Hindlimb muscle (tissue), 1 donor: Measurements from ENCODE around the gene PLAU. TPM values are rescaled to one million over a fixed set of nuclear protein-coding genes. Genes with fewer than 3 reads are reported as not detected.
"Not testable (repeated sequence)": the region's sequence is repeated elsewhere in the genome, so short reads cannot be mapped to it uniquely, and the experiment has no call there.

Experiments used
- DNase-seq: peaks from one replicate; pipeline ENCODE4 v3.0.0-alpha.2; 2013
- polyA plus RNA-seq: library from polyadenylated mRNA; unstranded; fragments of 120-200 nt; gene quantifications from one replicate; pipeline ENCODE4 v1.2.1, GENCODE V29; 2013; ENCODE audit not compliant: insufficient read length

The PLAU gene
- polyA plus RNA-seq, 1 donor, result 32.5 TPM

DNA sequence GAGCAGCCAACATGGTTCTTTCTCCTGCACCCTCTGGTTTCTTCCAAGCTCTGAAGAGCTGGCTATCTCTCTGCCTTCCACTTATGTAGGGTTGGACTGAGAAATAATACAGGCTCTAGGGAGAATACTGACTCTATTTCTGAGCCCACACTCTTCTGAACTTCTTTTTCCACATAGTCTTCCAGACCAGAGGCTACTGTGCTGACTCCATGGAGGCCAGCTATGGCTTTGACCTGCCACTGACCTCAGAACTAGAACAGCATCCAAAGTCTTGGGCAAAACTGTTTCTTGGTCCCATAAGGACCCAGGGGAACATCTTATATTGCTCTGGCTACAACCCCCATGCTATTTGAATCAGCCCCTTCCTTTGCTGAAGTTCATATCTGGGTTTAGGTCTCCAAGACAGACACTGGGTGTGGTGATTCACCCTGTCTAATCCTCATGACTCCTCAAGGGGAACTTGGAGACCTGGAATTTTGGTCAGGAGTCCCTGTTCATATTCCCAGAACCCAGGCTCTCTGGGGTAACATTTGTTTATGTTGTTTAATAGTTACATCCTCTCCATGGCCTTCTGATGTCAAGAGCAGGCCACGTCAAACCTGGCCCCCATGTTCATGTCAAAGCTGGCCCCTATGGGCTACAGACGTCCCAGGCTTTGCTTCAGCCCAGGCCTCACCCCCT is 12.1 kb upstream of the PLAU start:
- DNase-seq, result no peak

GRCh38 chr10:73899423-73899822 is 11.5 kb upstream of the PLAU start:
- no peak for DNase-seq

DNA sequence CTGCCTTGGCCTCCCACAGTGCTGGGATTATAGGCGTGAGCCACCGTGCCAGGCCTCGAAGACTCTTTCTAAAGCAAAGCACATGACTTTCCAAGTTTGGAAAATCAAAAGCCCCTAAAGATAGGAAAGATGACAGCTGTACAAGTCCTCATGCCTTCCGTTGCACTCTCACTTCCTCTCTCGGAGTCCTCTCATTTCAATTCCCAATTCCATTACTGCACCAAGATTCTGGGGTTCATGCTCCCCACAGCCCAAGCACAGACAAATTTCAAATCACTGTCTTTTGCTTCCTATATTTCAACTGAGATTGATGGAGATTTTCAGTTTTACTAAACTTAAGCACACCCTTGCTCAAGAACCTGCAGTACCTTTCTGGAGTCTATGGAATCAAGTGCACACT is 10.9 kb upstream of the PLAU start:
- no peak for DNase-seq

DNA sequence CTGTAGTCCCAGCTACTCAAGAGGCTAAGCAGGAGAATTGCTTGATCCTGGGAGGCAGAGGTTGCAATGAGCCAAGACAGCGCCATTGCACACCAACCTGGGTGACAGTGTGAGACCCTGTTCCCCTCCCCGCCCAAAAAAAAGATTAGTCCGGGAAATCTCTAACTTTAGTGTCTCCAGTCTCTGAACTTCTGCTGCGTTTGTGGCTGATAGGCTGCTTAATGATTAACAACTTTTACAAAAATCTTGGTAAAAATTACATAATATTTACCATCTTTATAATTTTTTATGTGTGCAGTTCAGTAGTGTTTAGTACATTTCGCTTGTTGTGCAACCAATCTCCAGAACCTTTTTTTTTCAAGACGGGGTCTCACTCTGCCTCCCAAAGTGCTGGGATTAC is 9.7 kb upstream of the PLAU start:
- DNase-seq, result no peak

DNA sequence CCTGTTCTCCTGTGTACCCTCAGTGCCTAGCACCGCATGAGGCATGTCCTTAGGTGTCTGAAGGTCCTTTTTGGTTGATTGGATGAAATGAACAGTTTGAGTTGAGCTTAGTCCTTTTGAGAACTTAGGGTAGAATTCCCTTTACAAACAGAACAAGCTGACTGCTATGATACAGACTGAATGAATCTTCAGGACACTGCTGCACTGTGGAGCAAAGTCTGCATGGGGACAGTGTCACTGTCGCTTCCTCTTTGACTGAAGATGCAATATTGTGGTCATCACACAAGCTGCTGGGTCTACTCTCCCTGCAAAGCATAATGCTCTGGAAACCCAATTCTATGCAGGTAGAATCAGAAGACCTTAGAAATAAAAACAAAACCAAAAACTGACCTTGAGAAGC is 8.6 kb upstream of the PLAU start:
- no peak for DNase-seq

DNA sequence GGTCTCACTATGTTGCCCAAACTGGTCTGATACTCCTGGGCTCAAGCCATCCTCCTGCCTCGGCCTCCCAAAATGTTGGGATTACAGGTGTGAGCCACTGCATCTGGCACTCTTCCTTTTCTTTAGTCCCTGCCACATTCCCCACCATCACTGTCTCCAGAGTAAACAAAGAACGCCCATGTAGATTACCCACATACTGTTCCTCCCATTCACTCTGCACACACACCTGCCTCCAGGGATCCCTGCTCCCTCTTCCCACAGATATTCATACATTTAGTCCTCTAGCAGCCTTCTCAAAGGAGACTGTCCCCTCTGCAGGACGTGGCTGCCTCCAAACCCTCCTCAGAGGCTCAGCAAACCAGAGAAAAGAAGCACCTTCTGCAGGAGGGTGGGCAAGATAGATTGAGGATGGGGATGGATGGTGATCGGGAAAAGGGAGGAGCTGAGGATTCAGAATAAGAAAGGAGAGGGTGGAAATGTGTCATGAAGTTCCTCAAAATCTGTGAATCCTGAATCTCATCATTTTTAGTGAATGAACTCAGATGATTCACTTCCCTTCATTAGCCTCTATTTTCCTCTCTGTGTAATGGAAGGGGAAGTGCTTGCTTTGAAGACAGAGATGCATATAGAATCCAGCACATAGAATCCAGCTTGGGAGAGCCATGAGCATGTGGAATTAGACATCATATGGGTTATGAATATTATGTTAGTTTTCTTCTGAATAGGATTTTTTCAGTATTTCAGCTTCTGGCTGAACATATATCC is 5.5 kb upstream of the PLAU start:
- DNase-seq, result no peak

- DNase-seq, result peak; percentile 86
Observed at GRCh38 chr10:73906524-73907447, 4.1 kb upstream of the PLAU start.

GRCh38 chr10:73907841-73908517 is 3.0 kb upstream of the PLAU start:
- DNase-seq, result no peak

DNA sequence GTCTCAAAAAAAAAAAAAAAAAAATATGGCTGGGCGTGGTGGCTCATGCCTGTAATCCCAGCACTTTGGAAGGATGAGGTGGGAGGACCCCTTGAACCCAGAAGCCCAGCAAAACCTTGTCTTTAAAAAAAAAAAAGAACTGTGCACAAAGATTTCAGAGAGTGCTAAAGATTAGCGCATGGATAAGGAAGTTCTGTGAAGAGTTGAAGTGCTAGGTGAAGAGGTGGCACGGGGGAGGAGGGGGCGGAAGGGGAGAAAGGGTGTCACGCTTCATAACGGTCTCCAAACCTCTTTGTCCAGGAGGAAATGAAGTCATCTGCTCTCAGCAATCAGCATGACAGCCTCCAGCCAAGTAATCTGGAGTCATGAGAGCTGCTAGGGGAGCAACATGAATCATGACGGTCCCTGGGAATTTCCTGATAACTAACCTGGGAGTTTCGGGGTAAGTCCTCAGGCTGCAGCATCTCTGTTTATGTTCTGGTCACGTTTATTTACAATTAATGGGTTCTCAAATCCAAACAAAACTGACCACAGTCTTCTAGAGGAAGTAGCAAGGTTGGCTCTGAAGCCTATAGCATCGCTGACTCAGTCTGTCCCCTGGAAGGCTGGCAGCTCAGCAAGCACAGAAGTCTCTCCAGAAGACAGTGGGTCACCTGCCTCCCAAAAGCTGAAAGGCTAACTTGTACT is 1.9 kb upstream of the PLAU start:
- no peak for DNase-seq

GRCh38 chr10:73909540-73910115 is 1.3 kb upstream of the PLAU start:
- DNase-seq, result no peak

- no peak for DNase-seq
Observed at GRCh38 chr10:73910401-73910763, 550 bp upstream of the PLAU start.

- no peak for DNase-seq
Observed at GRCh38 chr10:73911553-73912004, 647 bp downstream of the PLAU start.

- no peak for DNase-seq
Observed at GRCh38 chr10:73914036-73914435, 3.1 kb downstream of the PLAU start.

DNA sequence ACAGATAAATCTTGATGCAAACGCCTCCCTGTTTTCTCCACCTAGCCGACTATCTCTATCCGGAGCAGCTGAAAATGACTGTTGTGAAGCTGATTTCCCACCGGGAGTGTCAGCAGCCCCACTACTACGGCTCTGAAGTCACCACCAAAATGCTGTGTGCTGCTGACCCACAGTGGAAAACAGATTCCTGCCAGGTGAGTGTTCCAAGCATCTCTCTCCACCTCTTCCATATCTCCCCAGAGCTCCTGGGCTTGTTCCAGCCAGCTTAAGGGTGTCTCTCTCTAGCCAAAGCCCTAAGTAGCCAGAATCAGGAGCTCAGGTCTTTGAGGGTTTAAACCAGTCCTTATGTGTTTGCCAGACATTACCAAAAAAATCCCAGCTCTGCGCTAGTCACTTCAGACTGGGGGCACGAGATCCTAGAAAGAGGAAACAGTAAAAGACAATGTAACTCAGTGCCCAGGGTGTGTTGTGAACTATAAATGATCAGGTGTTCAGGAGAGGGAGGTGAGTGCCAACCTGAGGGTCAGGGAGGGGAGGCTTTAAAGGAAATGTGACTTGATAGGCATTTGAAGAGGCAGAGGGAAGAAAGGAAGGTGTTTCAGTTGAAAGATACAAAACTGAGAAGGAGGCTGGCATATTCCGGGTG is 4.4 kb downstream of the PLAU start:
- no peak for DNase-seq

DNA sequence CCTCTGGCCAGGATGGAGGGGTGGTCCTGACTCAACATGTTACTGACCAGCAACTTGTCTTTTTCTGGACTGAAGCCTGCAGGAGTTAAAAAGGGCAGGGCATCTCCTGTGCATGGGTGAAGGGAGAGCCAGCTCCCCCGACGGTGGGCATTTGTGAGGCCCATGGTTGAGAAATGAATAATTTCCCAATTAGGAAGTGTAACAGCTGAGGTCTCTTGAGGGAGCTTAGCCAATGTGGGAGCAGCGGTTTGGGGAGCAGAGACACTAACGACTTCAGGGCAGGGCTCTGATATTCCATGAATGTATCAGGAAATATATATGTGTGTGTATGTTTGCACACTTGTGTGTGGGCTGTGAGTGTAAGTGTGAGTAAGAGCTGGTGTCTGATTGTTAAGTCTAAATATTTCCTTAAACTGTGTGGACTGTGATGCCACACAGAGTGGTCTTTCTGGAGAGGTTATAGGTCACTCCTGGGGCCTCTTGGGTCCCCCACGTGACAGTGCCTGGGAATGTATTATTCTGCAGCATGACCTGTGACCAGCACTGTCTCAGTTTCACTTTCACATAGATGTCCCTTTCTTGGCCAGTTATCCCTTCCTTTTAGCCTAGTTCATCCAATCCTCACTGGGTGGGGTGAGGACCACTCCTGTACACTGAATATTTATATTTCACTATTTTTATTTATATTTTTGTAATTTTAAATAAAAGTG is 6.0 kb downstream of the PLAU start:
- no peak for DNase-seq

GRCh38 chr10:73917566-73918305 is 6.8 kb downstream of the PLAU start:
- no peak for DNase-seq

DNA sequence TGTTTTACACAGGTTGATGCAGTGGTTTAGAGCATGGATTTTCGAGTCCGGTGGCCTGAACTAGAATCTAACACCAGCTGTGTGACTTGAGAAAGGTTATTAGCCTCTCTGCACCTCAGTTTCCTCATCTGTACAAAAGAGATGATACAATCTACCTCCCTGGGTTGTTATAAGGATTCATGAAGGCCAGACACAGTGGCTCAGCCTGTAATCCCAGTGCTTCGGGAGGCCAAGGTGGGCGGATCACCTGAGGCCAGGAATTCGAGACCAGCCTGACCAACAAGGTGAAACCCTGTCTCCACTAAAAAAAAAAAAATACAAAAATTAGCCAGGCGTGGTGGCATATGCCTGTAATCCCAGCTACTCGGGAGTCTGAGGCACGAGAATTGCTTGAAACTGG is 8.5 kb downstream of the PLAU start:
- DNase-seq, result not testable (repeated sequence)

DNA sequence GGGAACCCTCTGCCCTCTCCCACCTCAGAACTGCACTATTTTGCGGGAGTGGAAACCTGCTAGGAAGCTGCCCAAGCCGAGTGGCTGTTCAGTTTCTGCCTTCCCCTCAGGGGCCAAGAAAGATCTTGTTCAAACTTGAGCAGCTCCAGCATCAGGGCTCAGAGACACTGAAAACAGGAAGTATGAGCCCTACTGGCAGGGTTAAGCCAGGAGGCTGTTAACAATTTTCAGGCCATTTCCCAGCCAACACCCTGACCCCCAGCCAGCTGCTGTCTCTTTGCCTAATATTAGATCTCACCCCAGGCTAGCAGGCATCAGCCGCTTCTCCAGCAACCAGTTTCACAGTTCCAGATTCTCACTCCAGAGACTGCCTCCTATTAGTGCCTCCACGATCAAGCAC is 9.2 kb downstream of the PLAU start:
- DNase-seq, result no peak

DNA sequence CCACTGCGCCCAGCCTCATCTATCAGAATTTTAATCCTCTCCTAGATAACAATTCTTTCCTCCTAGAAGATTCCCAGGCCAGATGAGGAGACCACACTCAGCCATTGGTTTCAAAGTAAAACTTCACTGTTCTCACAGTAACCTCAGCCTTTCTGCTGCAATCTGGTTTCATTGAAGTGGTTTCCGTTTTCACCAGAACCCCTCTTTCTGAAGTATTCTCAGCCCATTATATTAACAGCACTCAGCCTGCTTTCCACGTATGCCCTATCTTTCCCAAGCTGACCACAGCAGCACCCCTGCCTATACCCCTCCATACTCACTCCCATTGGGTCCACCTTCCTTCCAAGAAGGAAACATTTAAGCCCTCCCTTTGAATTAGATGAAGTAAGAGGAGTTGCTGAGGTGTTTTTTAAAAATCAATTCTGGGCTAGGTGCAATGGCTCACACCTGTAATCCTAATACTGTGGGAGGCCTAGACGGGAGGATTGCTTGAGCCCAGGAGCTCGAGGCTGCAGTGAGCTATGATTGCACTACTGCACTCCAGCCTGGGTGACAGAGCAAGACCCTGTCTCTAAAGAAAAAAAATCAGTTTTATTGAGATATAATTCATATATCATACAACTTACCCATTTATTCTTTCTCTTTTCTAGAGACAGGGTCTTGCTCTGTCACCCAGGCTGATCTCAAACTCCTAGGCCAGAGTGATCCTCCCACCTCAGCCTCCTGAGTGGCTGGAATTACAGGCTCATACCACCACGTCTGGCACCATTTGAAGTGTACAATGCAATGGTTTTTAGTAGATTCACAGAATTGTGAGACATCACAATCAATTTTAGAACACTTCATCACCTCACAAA is 11.3 kb downstream of the PLAU start:
- DNase-seq, result no peak
